ENCODE data around the gene SDK1.

The SDK1 gene

GRCh38 chr7:3987426-3987927 is 686.4 kb downstream of the SDK1 start:
- no peak for DNase-seq (ENCODE audit: low spot score)

DNA sequence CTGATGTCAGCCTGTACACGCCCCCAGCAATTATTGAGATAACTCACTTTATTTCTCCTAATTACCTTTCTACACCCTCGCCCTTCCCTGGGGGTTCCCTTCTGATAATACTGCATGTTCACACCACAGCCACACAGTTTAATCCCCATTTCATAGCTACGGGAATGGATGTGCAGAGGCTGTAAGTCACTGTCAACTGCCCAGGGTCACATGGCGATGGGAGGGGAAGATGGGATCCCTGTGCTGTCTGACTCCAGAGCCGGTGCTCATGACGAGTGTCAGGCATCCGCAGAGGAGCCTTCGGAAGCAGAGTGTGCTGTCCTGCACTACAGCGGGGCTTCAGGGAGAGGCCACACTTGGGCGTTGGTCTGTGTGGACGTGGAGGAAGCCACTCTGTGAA is 688.7 kb downstream of the SDK1 start:
- DNase-seq (ENCODE audit: low spot score) = no peak

DNA sequence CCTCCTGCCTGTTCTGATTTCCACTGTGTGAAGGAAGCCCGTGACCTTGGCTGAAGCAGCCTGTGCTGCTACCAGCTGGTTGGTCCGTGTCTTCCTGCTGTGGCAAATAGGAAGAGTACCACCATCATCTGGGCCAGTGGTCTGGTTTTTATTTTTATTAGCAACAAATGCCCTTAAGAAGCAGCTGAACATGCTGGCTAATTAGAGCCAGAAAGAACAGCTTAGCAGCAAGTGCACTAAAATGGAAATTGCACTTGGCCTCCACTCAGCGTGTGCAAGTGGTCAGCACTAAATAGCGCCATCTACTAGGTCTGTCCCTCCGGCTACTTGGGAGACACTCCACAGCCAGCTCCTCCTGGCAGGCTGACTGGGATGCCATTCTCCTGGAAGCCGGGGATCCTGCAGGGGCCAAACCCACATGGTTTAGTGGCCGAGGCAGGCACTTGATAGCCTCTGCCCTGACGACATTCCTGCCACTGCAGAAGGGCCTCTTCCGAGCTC is 690.7 kb downstream of the SDK1 start:
- no peak for DNase-seq (ENCODE audit: low spot score)

- DNase-seq (ENCODE audit: low spot score) = no peak
Observed at GRCh38 chr7:3992841-3993240, 691.8 kb downstream of the SDK1 start.

GRCh38 chr7:3994764-3995163 is 693.7 kb downstream of the SDK1 start:
- no peak for DNase-seq (ENCODE audit: low spot score)

DNA sequence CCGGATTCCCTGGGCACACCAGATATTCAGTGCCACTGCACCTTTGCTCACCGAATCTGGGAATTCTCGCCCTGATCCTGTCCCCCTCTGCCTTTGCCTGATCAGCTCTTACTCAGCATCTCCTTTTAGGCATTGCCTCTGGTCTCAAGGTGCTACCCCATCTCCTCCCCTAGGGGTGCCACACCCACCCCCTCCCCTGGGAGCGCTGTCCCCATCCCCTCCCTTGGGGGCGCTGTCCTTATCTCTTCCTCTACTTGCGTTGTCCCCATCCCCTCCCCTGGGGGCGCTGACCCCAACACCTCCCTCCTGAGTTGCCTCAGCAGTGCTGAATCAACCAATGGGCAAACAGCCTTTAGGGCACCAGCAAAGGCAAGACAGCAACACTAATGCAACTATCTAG is 694.1 kb downstream of the SDK1 start:
- peak; percentile 9 for DNase-seq (ENCODE audit: low spot score)

DNA sequence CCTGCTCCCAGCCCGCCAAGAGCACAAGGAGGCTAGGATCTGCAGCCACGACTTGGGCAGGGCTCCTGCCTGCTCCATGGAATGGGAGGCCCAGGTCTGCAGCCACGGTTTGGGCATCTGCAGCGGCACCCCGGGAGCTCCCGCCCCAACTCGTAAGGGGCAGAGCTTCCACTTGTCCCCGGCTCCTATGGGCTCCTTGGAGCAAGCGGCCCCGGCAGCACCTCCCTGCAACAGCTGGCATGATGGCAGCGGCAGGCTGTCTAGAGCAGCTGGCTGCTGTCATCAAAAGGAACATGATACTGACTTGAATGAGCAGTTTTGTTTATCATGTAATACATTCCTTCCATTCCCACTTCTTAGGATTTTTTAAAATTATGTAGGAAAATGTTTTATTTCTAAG is 697.0 kb downstream of the SDK1 start:
- no peak for DNase-seq (ENCODE audit: low spot score)

DNA sequence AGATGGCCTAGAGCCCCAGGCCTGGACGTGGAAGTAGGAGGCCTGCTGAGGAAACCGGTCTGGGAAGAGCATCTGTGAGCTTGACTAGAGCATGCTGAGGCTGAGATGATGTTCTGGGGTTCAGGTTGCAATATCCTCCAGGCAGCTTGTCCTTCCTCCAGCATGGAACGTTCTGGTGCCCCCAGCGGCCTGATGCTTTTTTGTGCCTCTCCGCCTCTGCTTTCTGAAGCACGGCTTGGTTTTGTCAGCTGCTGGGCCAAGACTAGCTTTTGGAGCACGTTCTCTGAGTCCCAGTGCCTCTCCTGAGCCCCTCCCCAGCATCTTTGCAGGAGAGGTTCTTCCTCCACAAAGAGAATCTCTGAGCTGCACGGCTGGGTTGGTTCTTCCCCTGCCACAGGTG is 699.1 kb downstream of the SDK1 start:
- DNase-seq (ENCODE audit: low spot score) = no peak

DNA sequence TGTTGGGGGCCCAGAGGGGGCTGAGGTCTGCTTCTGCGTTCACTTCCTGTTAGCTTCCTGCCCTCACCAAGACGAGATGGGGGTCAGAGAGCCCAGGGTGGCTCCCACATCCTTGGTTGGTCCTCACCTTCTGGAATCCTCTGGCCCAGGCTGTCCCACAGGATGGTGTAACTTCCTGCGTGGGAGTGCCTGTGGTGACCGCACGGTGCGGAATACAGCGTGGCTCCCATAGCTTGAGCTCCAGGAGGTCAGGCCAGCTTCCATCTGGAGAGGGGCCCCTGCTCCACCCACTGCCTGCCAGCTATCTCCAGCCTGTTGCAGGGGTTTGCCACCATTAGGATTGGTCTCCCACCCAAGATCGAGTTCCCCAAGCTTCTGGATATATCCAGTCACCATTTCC is 699.9 kb downstream of the SDK1 start:
- no peak for DNase-seq (ENCODE audit: low spot score)

- no peak for DNase-seq (ENCODE audit: low spot score)
Observed at GRCh38 chr7:4001742-4002141, 700.7 kb downstream of the SDK1 start.

- no peak for DNase-seq (ENCODE audit: low spot score)
Observed at GRCh38 chr7:4003503-4003902, 702.5 kb downstream of the SDK1 start.

- no peak for DNase-seq (ENCODE audit: low spot score)
Observed at GRCh38 chr7:4006687-4007086, 705.6 kb downstream of the SDK1 start.

DNA sequence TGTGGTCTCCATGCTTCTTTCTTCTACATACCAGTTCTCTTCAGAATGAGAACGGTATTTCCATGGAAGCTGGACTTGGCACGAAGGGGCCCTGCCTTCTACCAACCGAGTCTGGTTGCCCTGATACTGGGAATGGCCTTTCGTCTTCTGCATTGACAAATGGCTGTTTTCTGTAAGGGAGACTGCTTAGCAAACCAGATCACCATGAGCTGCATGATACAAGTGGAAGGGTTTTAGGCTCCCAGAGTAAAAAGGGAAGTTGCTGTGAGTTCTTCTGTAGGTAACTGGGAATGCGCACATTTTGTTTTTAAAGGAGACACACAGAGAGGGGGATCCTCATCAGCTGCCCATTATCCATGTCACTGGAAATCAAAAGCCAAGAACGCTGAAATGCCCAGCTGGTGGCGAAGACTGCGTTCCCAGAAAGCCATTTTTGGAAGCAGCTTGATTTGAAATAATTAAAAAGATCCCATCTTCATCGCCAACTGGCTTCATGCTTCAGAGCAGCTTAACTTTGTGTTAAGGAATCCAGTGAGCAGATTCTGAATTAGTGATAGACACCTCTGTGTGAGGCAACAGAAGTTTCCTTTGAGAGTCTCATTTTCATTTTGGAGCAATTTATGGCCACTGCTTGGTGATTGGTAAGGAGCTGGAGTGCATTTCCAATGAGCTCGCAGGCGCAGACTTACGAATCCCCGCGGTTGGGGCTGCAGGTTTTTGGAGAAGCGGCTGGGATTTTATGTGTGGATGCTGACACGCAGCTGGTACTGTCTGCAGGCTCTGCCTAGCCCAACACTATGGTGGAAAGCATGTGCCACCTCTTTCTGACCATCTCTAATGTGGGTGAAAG is 708.4 kb downstream of the SDK1 start:
- no peak for DNase-seq (ENCODE audit: low spot score)

DNA sequence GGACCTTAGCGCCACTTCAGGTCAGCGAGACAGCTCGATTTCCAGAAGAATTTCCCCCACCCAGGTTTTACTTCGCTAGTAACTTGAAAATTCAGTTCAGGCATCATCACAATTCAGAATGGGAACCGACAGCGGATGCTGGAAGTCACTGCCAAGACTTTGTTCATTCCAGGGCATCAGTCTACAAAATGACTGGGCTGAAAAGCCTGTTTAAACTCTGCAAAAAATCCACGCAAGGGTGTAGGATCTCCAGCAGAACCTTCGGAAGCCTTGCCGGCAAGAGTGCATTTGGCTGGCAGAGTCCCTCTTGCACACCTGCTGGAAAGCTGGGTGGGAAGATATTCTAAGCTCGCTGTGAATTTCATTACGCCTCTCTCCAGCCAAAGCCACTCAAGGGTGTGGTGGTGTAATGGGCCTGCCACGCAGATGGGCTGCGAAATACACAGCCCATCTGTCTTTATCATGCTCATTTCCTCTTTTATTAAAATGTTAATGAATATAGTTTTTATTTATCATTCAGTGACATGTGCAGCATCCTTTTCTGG is 709.1 kb downstream of the SDK1 start:
- DNase-seq (ENCODE audit: low spot score) = no peak

- DNase-seq (ENCODE audit: low spot score) = no peak
Observed at GRCh38 chr7:4010923-4011656, 710.0 kb downstream of the SDK1 start.

- no peak for DNase-seq (ENCODE audit: low spot score)
Observed at GRCh38 chr7:4013793-4014192, 712.7 kb downstream of the SDK1 start.

DNA sequence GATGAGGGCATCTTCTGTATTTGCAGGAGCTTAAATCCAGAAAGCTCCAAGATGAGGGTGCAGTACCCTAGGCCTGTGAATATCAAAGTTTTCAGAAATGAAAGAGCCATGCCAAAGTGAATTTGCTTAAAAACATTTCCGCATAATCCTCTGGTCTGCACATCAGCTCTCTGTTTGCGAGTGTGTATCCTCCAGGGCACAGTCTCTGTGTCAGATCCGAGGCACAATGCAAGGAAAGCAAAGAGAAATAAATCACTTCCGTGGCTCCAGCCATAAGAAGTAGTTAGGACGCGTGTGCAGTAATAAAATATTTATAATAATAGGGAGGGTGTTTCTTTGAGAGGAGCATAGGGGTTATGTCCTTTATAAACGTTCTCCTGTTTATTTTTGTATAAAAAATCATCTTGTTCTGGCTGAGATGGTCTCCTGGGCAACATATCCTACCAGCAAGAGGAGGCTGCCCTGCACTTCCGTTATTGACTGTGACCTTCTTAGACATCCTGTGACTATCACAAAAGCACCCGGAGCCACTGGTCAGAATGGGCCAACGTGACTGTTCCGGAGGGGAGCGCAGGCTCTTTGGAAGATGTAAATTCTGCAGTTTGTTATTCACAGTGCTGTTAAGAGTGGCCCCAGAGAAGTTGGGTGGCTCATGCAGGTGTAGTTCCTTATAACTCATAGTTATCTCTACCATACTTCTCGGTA is 713.4 kb downstream of the SDK1 start:
- no peak for DNase-seq (ENCODE audit: low spot score)

GRCh38 chr7:4015371-4015770 is 714.3 kb downstream of the SDK1 start:
- no peak for DNase-seq (ENCODE audit: low spot score)

DNA sequence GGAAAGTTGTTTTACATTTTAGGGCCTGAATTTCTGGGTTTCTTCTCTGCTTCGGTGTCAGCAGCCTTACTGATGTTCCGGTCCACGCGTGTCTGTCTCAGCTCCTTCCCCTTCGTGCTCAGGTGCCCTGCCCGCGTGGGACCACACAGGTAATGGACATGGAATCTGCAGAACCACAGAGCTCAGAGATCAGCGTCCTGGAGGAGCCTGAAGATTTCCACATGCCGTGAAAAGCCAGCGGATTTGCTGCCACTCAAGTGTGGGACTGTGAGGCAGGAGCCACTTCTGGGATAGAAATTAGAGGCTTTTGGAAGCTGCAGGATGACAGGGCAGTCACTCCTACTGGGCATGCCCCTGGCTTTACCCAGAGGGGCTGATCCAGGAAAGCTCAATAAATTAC is 714.9 kb downstream of the SDK1 start:
- DNase-seq (ENCODE audit: low spot score) = no peak

DNA sequence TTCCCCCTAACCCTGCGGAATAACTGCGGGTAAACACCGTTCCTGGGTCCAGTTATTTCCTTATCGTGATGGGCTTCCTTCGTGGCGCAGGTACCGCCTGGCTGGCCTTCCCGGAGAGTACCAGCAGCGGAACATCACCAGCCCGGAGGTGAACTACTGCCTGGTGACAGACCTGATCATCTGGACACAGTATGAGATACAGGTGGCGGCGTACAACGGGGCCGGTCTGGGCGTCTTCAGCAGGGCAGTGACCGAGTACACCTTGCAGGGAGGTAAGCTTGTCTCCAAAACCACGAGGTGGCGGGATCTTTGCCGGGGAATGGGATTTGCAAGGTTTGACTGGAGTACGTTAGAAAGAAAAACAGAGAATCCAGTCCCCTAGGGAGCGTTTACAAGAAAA is 716.0 kb downstream of the SDK1 start:
- no peak for DNase-seq (ENCODE audit: low spot score)

GRCh38 chr7:4017785-4018184 is 716.7 kb downstream of the SDK1 start:
- no peak for DNase-seq (ENCODE audit: low spot score)

GRCh38 chr7:4018601-4019316 is 717.7 kb downstream of the SDK1 start:
- no peak for DNase-seq (ENCODE audit: low spot score)

Measured in germinal center (tissue), 1 donor.